Stimulated activated CD8-positive, alpha-beta memory T cell treated with anti-CD3 and anti-CD28 coated beads, Interleukin-12 subunit alpha, Interleukin-12 subunit beta, amount 100 ng/mL, for 24 hours (primary cell): ENCODE measurements around the gene BSN.
"Not testable (repeated sequence)": the region's sequence is repeated elsewhere in the genome, so short reads cannot be mapped to it uniquely, and the experiment has no call there.

Experiments
- DNase-seq: peaks from one replicate; pipeline ENCODE4 v3.0.0-alpha.2; 2020; ENCODE audit errors: extremely low read depth

Gene BSN

GRCh38 chr3:49694409-49695070, 140.3 kb downstream of the BSN start:
- not testable (repeated sequence) for DNase-seq

- not testable (repeated sequence) for DNase-seq
Observed at GRCh38 chr3:49695350-49696015, 141.2 kb downstream of the BSN start.

GRCh38 chr3:49699281-49699979, 145.2 kb downstream of the BSN start:
- DNase-seq: no peak

GRCh38 chr3:49700014-49700413, 145.7 kb downstream of the BSN start:
- DNase-seq: no peak

GRCh38 chr3:49700453-49701128, 146.3 kb downstream of the BSN start:
- no peak for DNase-seq

- DNase-seq: no peak
Observed at GRCh38 chr3:49701388-49702077, 147.3 kb downstream of the BSN start.

DNA sequence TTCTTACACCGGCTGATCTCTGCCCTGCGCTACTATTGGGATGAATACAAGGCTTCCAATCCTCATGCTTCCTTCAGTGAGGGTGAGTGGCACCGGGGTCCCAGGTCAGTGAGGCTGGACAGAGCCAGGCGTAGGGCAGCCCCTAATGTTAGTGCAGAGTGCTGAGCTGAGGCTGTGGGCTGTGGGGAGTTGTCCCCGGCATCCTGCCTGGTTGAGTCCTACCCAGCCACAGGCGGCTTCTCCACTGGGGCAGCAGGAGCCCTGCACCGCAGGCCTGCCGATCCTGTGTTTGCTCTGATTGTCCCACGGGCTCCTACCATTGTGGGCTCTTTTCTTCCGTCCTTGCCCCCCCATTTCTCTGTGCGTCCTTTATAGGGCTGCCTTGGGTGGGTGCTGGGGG, 148.4 kb downstream of the BSN start:
- DNase-seq: no peak

DNA sequence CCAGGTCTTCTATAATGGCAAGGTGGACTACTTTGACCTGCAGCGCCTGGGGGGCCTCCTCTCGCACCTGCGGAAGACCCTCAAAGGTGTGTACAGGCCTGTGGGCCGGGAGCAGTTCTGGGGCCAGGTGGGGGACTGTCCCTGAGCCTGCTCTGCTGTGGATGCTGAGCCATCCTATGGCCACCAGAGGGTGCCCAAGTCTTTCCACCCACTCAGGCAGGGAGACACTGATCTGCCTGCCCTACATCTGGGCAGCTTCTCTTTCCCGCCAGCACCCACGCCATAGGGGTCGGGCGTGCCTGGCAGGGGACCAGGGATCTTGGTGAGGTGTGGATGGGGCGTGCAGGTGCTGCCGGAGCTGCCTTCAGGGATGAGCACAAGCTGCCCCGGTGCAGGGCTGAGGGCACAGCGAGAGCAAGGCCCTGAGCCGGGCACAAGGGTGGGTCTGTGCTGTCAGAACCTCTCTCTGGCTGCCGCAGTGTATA, 149.2 kb downstream of the BSN start:
- no peak for DNase-seq

DNA sequence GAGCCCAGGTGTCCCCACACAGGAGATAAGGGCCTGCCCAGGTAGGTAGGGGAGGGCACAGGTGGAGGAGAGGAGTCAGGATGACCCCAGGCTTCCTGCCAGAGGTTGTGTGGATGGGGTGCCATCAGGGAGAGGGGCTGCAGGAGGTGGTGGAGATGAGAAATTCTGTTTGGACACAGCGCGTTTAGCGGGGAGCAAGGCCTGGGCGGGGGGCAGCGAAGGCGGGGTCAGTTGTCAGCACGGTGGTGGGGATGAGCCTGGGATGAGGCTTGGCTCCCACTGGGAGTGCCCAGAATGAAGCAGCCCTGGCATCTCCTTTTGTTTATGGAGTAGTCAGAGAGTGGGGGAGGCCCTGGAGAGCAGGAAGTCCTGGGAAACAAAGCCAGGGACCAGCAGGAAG, 149.7 kb downstream of the BSN start:
- DNase-seq: no peak

- no peak for DNase-seq
Observed at GRCh38 chr3:49704629-49705028, 150.4 kb downstream of the BSN start.

DNA sequence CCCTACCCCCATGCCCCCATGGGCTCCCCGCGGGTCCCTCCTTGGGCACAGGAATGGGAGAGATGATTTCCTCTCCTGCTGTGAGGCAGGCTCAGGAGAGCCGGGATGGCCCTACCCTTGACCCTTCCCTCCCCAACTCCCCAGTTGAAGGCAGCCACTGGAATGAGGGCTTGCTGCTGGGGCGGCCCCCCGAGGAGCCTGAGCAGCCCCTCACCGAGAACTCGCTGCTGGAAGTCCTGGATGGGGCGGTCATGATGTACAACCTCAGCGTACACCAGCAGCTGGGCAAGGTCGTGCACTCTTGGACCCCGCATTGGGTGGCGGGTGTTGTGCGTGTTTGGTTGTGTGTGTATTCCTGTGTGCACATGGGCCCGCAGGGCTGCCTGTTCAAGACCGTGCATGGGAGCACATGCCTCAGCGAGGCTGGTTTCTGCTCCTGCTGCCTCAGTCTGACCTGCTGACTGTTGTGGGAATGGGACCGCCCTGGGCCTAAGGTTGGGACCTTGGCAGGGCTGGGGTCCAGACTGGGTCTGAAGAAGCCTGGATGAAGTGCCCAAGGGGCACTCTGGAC, 151.2 kb downstream of the BSN start:
- no peak for DNase-seq

DNA sequence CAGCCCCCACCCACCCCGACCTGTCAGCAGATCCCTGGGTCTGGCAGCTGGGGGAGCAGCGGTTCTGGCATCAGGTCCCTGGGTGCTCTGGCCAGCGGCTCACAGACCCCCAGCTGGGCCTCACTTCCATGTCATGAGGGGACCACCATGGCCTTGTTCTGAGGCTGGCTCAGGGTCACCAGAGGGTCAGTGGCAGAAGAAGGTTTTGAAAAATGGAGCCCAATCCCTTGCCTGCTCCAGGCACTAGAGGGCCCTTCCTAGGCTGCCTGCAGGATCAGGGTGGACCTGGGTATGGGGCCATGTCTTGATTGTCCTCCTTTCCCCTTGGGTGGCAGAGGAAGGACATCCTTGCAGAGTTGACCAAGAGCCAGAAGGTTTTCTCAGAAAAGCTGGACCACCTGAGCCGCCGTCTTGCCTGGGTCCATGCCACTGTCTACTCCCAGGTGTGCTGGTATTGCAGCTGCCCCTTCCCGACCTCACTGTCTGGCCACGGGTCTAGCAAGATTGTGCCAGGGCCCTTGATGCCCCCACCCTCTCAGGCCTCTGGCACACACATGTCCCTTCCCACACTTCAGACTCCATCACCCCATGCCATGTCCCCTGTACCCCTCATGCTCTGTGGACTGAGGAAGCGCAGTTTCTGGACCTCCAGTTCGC, 152.3 kb downstream of the BSN start:
- no peak for DNase-seq

DNA sequence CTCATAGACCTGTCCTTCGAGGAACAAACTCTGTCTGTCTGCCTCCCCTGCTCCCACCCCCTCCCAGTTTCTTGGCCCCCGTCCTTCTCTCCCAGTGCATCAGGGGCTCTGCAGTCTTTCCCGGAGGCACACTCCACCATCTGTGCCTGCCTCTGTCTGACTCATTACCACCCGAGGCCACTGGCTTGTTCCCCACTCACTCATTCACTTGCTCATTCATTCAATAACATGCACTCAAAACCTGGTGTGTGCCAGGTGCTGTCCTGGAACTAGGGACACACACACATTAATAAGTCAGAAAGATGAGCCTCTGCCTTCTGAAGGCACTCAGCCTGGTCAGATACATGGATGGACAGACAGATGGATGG, 152.8 kb downstream of the BSN start:
- no peak for DNase-seq

GRCh38 chr3:49709852-49710251, 155.6 kb downstream of the BSN start:
- DNase-seq: no peak

DNA sequence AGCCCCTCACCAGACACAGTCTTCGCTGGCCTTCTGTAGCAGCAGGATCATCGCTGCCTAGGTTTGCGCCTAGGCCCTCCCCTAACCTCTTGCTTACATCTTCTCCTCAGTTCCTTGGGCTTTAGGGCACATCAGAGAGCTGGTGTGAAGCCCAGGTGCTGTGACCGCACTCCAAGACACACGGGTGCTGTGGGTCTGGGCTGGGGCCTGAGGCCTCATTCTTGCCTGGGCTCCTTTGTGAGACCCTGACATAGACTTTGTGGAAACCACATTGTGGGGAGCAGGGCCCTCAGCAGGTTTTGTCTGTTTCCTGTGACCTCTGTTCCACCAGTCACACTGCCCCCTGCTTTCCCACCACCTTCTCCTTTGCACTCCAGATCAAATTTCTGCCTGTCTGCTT, 157.2 kb downstream of the BSN start:
- no peak for DNase-seq

DNA sequence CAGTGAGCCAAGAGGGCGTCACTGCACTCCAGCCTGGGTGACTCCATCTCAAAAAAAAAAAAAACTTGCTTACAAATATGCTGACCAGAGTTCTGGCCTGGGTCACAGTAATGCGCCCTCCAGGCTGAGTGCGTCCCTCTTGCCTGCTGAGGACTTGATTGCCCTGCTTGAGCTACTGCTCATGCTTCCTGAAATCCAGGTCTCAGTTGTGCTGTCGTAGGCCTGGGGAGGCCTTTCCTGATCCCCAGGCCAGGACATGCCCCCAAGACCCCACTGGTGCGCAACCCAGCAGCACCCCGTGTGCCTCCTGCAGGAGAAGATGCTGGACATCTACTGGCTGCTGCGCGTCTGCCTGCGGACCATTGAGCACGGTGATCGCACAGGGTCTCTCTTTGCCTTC, 157.9 kb downstream of the BSN start:
- DNase-seq: no peak

DNA sequence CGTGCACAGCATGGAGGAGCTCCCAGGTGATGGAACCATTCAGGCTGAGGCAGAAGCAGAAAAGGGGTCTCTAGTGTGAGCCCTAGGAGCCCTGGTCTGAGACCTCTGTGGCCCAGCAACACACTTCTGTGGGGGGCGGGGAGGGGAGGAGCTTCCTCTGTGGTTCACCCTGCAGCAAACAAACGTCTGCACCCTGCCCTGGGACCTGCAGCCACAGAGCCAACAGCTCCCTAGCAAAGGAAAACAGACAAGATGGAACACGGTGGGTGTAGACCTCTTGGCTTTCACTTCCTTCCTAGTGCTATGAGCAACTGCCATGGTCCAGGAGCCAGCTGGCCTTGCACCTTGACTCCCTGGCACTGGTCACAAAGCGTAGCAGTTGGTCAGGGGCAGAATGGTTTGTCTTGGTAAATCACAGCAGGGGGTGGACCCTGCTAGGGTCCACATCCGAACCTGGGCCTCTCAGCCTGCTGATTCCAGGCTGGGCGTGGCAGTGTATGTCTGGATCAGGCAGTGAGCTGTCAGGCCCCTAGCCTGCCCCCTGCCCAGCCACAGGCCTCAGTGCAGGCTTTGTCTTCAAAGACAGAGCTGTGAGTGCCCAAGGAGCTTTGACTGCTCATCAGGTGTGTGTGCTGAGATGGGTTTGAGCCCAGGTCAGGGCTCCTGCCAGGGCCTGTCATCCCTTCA, 158.5 kb downstream of the BSN start:
- DNase-seq: no peak

GRCh38 chr3:49713336-49714105, 159.2 kb downstream of the BSN start:
- no peak for DNase-seq

DNA sequence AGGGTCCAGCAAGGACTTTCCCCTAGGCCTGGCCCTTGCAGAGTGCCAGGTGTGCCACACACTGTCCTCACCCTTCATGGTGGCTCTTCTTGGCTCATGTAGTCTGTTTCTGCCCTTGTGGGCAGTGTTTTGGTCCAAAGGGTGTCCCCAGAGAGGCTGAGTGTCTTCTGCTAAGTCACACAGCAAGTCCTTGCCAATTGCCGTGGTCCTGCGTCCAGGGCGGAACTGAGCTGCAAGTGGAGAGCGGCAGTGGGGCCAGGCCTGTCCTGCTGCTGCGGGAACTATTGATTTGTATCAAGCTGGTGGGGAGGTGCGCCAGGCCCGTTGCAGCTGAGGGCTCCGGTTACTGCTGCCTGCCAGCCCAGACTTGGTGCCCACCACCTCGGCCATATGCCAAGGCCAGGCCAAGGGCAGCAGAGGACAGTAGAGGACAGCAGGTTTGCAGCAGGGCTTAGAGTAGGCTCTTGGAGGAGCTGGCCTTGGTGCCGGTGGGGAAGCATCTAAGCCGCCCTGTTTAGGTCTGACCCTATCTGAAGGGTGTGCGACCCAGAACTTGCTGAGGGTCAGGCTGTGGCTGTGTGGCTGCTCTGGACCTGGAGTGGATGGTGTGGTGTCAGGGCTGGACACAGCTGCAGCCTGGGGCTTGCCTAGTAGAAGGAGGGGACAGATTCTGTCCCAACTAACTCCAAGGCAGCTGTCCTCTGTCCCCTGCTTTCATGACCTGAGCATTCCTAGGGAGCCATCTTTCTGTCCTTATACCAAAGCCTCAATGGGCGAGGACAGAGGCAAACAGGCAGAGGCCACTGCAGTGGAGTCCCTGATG, 160.7 kb downstream of the BSN start:
- DNase-seq: no peak
